GM20000 (cell line): Measurements from ENCODE around the gene PWWP2A.

Source experiments
- DNase-seq: peaks from one replicate; pipeline ENCODE4 v3.0.0; 2012; ENCODE audit warnings: low spot score
- CTCF ChIP-seq: IDR thresholded peaks from 2 replicates; pipeline ENCODE4 v1.5.1; 2012; ENCODE audit warnings: mild to moderate bottlenecking, control low read depth; ENCODE audit errors: extremely low read depth, missing control alignments

PWWP2A gene

GRCh38 chr5:160054047-160054446 lies 65.2 kb downstream of the PWWP2A start:
- DNase-seq, result no peak
- TF ChIP-seq CTCF, result no peak

GRCh38 chr5:160049099-160049498 lies 70.2 kb downstream of the PWWP2A start:
- no peak for DNase-seq
- no peak for TF ChIP-seq CTCF

GRCh38 chr5:160048131-160048530 lies 71.1 kb downstream of the PWWP2A start:
- DNase-seq, result no peak
- TF ChIP-seq CTCF, result no peak

GRCh38 chr5:160047423-160047822 lies 71.8 kb downstream of the PWWP2A start:
- no peak for DNase-seq
- no peak for TF ChIP-seq CTCF

GRCh38 chr5:160044967-160045366 lies 74.3 kb downstream of the PWWP2A start:
- no peak for DNase-seq
- TF ChIP-seq CTCF, result no peak

- TF ChIP-seq CTCF, result no peak
- no peak for DNase-seq
Observed at GRCh38 chr5:160044391-160044804, 74.9 kb downstream of the PWWP2A start.

GRCh38 chr5:160042671-160043070 lies 76.6 kb downstream of the PWWP2A start:
- no peak for TF ChIP-seq CTCF
- DNase-seq, result no peak
